ENCODE data around the gene AHCYL2.

The AHCYL2 gene

GRCh38 chr7:129376778-129377700 lies 152.2 kb downstream of the AHCYL2 start:
- no peak overlapping the region for H3K27ac ChIP-seq
- no peak overlapping the region for H3K4me3 ChIP-seq (ENCODE audit: low read depth, low read length)
- no peak for DNase-seq
- no peaks in the 10 kb centered on the region for H3K9me3 ChIP-seq (ENCODE audit: severe bottlenecking)
- no peaks in the 10 kb centered on the region for H3K36me3 ChIP-seq
- no peak for TF ChIP-seq CTCF (IDR thresholded peaks at IDR 0.05; ENCODE audit: low read depth, low read length)
- H3K27me3 ChIP-seq (ENCODE audit: insufficient read depth, low read depth, severe bottlenecking): no peaks in the 10 kb centered on the region

GRCh38 chr7:129381710-129382484 lies 157.1 kb downstream of the AHCYL2 start:
- Histone ChIP-seq H3K4me3 (ENCODE audit: low read depth, low read length) (no peak overlapping the region), H3K27ac (no peak overlapping the region), H3K9me3 (ENCODE audit: severe bottlenecking) (no peaks in the 10 kb centered on the region), H3K27me3 (ENCODE audit: insufficient read depth, low read depth, severe bottlenecking) (no peaks in the 10 kb centered on the region), H3K36me3 (no peaks in the 10 kb centered on the region)
- no peak for TF ChIP-seq CTCF (IDR thresholded peaks at IDR 0.05; ENCODE audit: low read depth, low read length)
- DNase-seq: no peak

GRCh38 chr7:129383542-129384132 lies 158.8 kb downstream of the AHCYL2 start:
- no peak for DNase-seq
- no peaks in the 10 kb centered on the region for H3K36me3 ChIP-seq
- no peak for TF ChIP-seq CTCF (IDR thresholded peaks at IDR 0.05; ENCODE audit: low read depth, low read length)

GRCh38 chr7:129385116-129385515 lies 160.3 kb downstream of the AHCYL2 start:
- Histone ChIP-seq H3K27ac (no peak overlapping the region), H3K27me3 (ENCODE audit: insufficient read depth, low read depth, severe bottlenecking) (no peaks in the 10 kb centered on the region), H3K36me3 (no peaks in the 10 kb centered on the region), H3K9me3 (ENCODE audit: severe bottlenecking) (no peaks in the 10 kb centered on the region), H3K4me3 (ENCODE audit: low read depth, low read length) (no peak overlapping the region)
- TF ChIP-seq CTCF (IDR thresholded peaks at IDR 0.05; ENCODE audit: low read depth, low read length): no peak
- no peak for DNase-seq

More at GRCh38 chr7:129383542-129384132, 158.8 kb downstream of the AHCYL2 start:
- H3K4me3 ChIP-seq (ENCODE audit: low read depth, low read length): no peak overlapping the region
- H3K27me3 ChIP-seq (ENCODE audit: insufficient read depth, low read depth, severe bottlenecking): no peaks in the 10 kb centered on the region
- H3K9me3 ChIP-seq (ENCODE audit: severe bottlenecking): no peaks in the 10 kb centered on the region
- H3K27ac ChIP-seq: no peak overlapping the region

GRCh38 chr7:129385598-129385997 lies 160.8 kb downstream of the AHCYL2 start:
- TF ChIP-seq CTCF (IDR thresholded peaks at IDR 0.05; ENCODE audit: low read depth, low read length): no peak
- Histone ChIP-seq H3K36me3 (no peaks in the 10 kb centered on the region), H3K27ac (no peak overlapping the region), H3K4me3 (ENCODE audit: low read depth, low read length) (no peak overlapping the region), H3K9me3 (ENCODE audit: severe bottlenecking) (no peaks in the 10 kb centered on the region), H3K27me3 (ENCODE audit: insufficient read depth, low read depth, severe bottlenecking) (no peaks in the 10 kb centered on the region)
- DNase-seq: no peak
